GM23248 (cell line): ENCODE measurements around the gene BORA.

ENCODE experiments used
- EZH2 ChIP-seq: fragments of 200-600 bp; sonication (generic); IDR thresholded peaks from 2 replicates; pipeline ENCODE4 v1.6.1; 2018; ENCODE audit warnings: antibody characterized with exemption, mild to moderate bottlenecking; ENCODE audit not compliant: insufficient read depth, poor library complexity, severe bottlenecking
- EZH2phosphoT487 ChIP-seq: fragments of 200-600 bp; sonication (generic); IDR thresholded peaks from 2 replicates; pipeline ENCODE4 v1.6.1; 2018; ENCODE audit warnings: antibody characterized with exemption, moderate library complexity, mild to moderate bottlenecking, low read depth; ENCODE audit not compliant: insufficient read depth

GRCh38 chr13:72754111-72754510 is 26.4 kb downstream of the BORA start:
- no peak for TF ChIP-seq EZH2
- TF ChIP-seq EZH2phosphoT487 = no peak
